Stimulated activated CD4-positive, alpha-beta T cell treated with anti-CD3 and anti-CD28 coated beads, Interleukin-1b, Interleukin-23, amount 100 ng/mL, for 24 hours (primary cell): ENCODE data around the gene NOX4.
"Not testable (repeated sequence)": the region's sequence is repeated elsewhere in the genome, so short reads cannot be mapped to it uniquely, and the experiment has no call there.

Experiments
- DNase-seq, 4 experiments: peaks; one replicate each; pipeline ENCODE4 v3.0.0-alpha.2; 2020; ENCODE audit warnings: low read depth in 4 of 4, low spot score in 1 of 4

NOX4 gene

GRCh38 chr11:89463266-89463780, 27.9 kb downstream of the NOX4 start:
- DNase-seq = no peak

GRCh38 chr11:89458716-89459115, 32.5 kb downstream of the NOX4 start:
- no peak for DNase-seq

- no peak for DNase-seq
These were observed 34.0 kb downstream of the NOX4 start for GRCh38 chr11:89457190-89457589.

- no peak for DNase-seq
These were observed 34.5 kb downstream of the NOX4 start for GRCh38 chr11:89456681-89457080.

- no peak for DNase-seq
These were observed 38.4 kb downstream of the NOX4 start for GRCh38 chr11:89452780-89453179.

- no peak for DNase-seq
These were observed 43.3 kb downstream of the NOX4 start for GRCh38 chr11:89447845-89448244.

GRCh38 chr11:89443361-89444322, 47.5 kb downstream of the NOX4 start:
- no peak for DNase-seq

- no peak for DNase-seq
These were observed 48.4 kb downstream of the NOX4 start for GRCh38 chr11:89442801-89443200.

GRCh38 chr11:89441606-89442005, 49.6 kb downstream of the NOX4 start:
- no peak for DNase-seq

GRCh38 chr11:89437317-89437716, 53.9 kb downstream of the NOX4 start:
- no peak for DNase-seq

- no peak for DNase-seq
These were observed 55.1 kb downstream of the NOX4 start for GRCh38 chr11:89436071-89436470.

GRCh38 chr11:89433278-89433677, 57.9 kb downstream of the NOX4 start:
- no peak for DNase-seq

GRCh38 chr11:89432182-89432581, 59.0 kb downstream of the NOX4 start:
- not testable (repeated sequence) for DNase-seq

- DNase-seq = not testable (repeated sequence)
These were observed 64.7 kb downstream of the NOX4 start for GRCh38 chr11:89426501-89426900.

- DNase-seq = no peak
These were observed 69.5 kb downstream of the NOX4 start for GRCh38 chr11:89421718-89422117.

- no peak for DNase-seq
These were observed 70.2 kb downstream of the NOX4 start for GRCh38 chr11:89420981-89421380.

GRCh38 chr11:89416961-89417360, 74.2 kb downstream of the NOX4 start:
- DNase-seq = no peak

GRCh38 chr11:89411112-89411511, 80.1 kb downstream of the NOX4 start:
- DNase-seq = not testable (repeated sequence)

- DNase-seq = not testable (repeated sequence)
These were observed 80.5 kb downstream of the NOX4 start for GRCh38 chr11:89410666-89411065.

- DNase-seq = not testable (repeated sequence)
These were observed 82.7 kb downstream of the NOX4 start for GRCh38 chr11:89408441-89408840.

- DNase-seq = no peak
These were observed 85.5 kb downstream of the NOX4 start for GRCh38 chr11:89405629-89406028.

- DNase-seq = not testable (repeated sequence)
These were observed 99.5 kb downstream of the NOX4 start for GRCh38 chr11:89391654-89392053.

- DNase-seq = not testable (repeated sequence)
These were observed 103.7 kb downstream of the NOX4 start for GRCh38 chr11:89387501-89387900.
